Endothelial cell of umbilical vein (primary cell): ENCODE measurements around the gene RASL12. TPM values are rescaled to one million over a fixed set of nuclear protein-coding genes. Genes with fewer than 3 reads are reported as not detected.

Experiments used
- BruUV-seq: library from RNA; stranded (reverse); fragments of 400-500 nt; replicated peaks from 2 replicates; lab custom pipeline; 2021; lab: Mats Ljungman, UMichigan
- CTCF ChIA-PET: fragments of 300-600, 350-600 bp; sonication (Branson Sonifier 250); formaldehyde crosslinking; loops from one replicate; lab custom pipeline; 2021; ENCODE audit warnings: antibody characterized with exemption, inconsistent platforms; lab: Charles Lee
- POLR2A ChIA-PET: fragments of 300-600, 350-600 bp; sonication (Branson Sonifier 250); formaldehyde crosslinking; loops from one replicate; lab custom pipeline; 2021; ENCODE audit warnings: antibody characterized with exemption, inconsistent platforms; lab: Charles Lee
- DNase-seq: peaks from one replicate; pipeline ENCODE4 v3.0.0-alpha.2; 2011; ENCODE audit warnings: low read depth, low spot score
- FAIRE-seq: peaks from 2 replicates; lab custom pipeline; 2011; peaks lifted over from hg19 to GRCh38; lab: Jason Lieb, UNC
- H2AFZ ChIP-seq: 2 replicates; pipeline ENCODE4 v1.6.0; 2012; ENCODE audit warnings: low read depth, low read length, control low read depth, inconsistent platforms
- H3K27ac ChIP-seq: 2 replicates; pipeline ENCODE4 v1.5.1; 2011; ENCODE audit warnings: low read depth, mild to moderate bottlenecking, control low read depth, low read length, moderate library complexity; ENCODE audit not compliant: insufficient read depth
- H3K27me3 ChIP-seq, 2 experiments: 2 replicates each; pipeline versions ENCODE4 v1.6.0 to v1.6.1; 2011; ENCODE audit warnings: low read length in 2 of 2, mixed read lengths in 1 of 2; ENCODE audit not compliant: control insufficient read depth in 2 of 2, insufficient read depth in 2 of 2
- H3K36me3 ChIP-seq, 2 experiments: 2 replicates in 1 of 2; 3 replicates in 1 of 2; pipeline ENCODE4 v1.5.1; 2011; ENCODE audit warnings: low read length in 2 of 2, mild to moderate bottlenecking in 1 of 2, moderate library complexity in 1 of 2; ENCODE audit not compliant: control insufficient read depth in 2 of 2, insufficient read depth in 2 of 2; ENCODE audit errors: extremely low read depth in 1 of 2
- H3K4me1 ChIP-seq: 3 replicates; pipeline ENCODE4 v1.5.1; 2011; ENCODE audit warnings: mild to moderate bottlenecking, low read length; ENCODE audit not compliant: control insufficient read depth, insufficient read depth; ENCODE audit errors: extremely low read depth
- H3K4me2 ChIP-seq: 2 replicates; pipeline ENCODE4 v1.6.1; 2011; ENCODE audit warnings: low read length, control low read depth, mixed read lengths; ENCODE audit not compliant: insufficient read depth
- H3K4me3 ChIP-seq, 3 experiments: fragments of 200-600 bp in 1 of 3; sonication (generic), shearing (Covaris generic) in 1 of 3; replicated peaks in 1 of 3; 2 replicates each; pipeline ENCODE4 v1.5.1; 2011 to 2016; ENCODE audit warnings: control low read depth in 3 of 3, low read length in 3 of 3, mild to moderate bottlenecking in 2 of 3, inconsistent platforms in 1 of 3, low read depth in 1 of 3, moderate library complexity in 1 of 3; ENCODE audit not compliant: insufficient read depth in 1 of 3
- H3K79me2 ChIP-seq: 2 replicates; pipeline ENCODE4 v1.6.0; 2012; ENCODE audit warnings: low read length, inconsistent platforms; ENCODE audit not compliant: control insufficient read depth, insufficient read depth
- H3K9ac ChIP-seq: replicated peaks from 2 replicates; pipeline ENCODE3; 2011; ENCODE audit warnings: low read length, control low read depth; ENCODE audit not compliant: insufficient read depth; ENCODE audit errors: extremely low read depth
- H3K9me1 ChIP-seq: replicated peaks from 3 replicates; pipeline ENCODE4 v1.6.0; 2011; ENCODE audit warnings: mild to moderate bottlenecking, low read length; ENCODE audit not compliant: control insufficient read depth, insufficient read depth; ENCODE audit errors: extremely low read depth
- H3K9me3 ChIP-seq: replicated peaks from 2 replicates; pipeline ENCODE4 v1.5.1; 2012; ENCODE audit warnings: low read length, inconsistent platforms; ENCODE audit not compliant: control insufficient read depth, insufficient read depth
- H4K20me1 ChIP-seq: replicated peaks from 2 replicates; pipeline ENCODE3; 2011; ENCODE audit warnings: mild to moderate bottlenecking, low read length; ENCODE audit not compliant: control insufficient read depth, insufficient read depth; ENCODE audit errors: extremely low read depth
- CTCF ChIP-seq, 2 donors: IDR thresholded peaks; 1 replicate in 1 of 2; 2 replicates in 1 of 2; pipeline ENCODE4 v1.5.1; 2011; ENCODE audit warnings: low read length in 2 of 2, mild to moderate bottlenecking in 2 of 2, moderate library complexity in 2 of 2, control low read depth in 1 of 2, inconsistent platforms in 1 of 2, low read depth in 1 of 2; ENCODE audit not compliant: insufficient read depth in 1 of 2; ENCODE audit errors: extremely low read depth in 1 of 2
- EZH2 ChIP-seq: IDR thresholded peaks from 2 replicates; pipeline ENCODE4 v1.6.1; 2012; ENCODE audit warnings: borderline replicate concordance, low read depth, mild to moderate bottlenecking, moderate library complexity, low read length, inconsistent platforms; ENCODE audit not compliant: severe bottlenecking
- FOS ChIP-seq: IDR thresholded peaks from 2 replicates; pipeline ENCODE4 v1.6.1; 2011; ENCODE audit warnings: mild to moderate bottlenecking, low read length, moderate library complexity, borderline replicate concordance; ENCODE audit not compliant: insufficient read depth
- GATA2 ChIP-seq: IDR thresholded peaks from 2 replicates; pipeline ENCODE4 v1.7.0; 2011; ENCODE audit warnings: low read depth, mild to moderate bottlenecking, moderate library complexity, mixed read lengths, low read length; ENCODE audit not compliant: insufficient read length, insufficient read depth
- JUN ChIP-seq: IDR thresholded peaks from 2 replicates; pipeline ENCODE4 v1.6.1; 2011; ENCODE audit warnings: borderline replicate concordance, low read depth; ENCODE audit not compliant: insufficient read length, insufficient read depth
- MYC ChIP-seq: IDR thresholded peaks from one replicate; pipeline ENCODE4 v1.6.1; 2011; ENCODE audit warnings: mild to moderate bottlenecking, low read depth, low read length
- POLR2A ChIP-seq: IDR thresholded peaks from 2 replicates; pipeline ENCODE4 v1.6.1; 2012; ENCODE audit warnings: low read depth, mild to moderate bottlenecking, control low read depth, low read length
- POLR2AphosphoS5 ChIP-seq: IDR thresholded peaks from 2 replicates; pipeline ENCODE4 v1.6.1; 2012; ENCODE audit warnings: low read depth, mild to moderate bottlenecking, control low read depth, low read length, moderate library complexity; ENCODE audit not compliant: insufficient read depth
- dilution Hi-C: fragments of 300-500 bp; cut with MboI; formaldehyde crosslinking; loops from one replicate; pipeline ENCODE4 v1.15.0; 2019; ENCODE audit warnings: low sequenced_read_pairs; ENCODE audit not compliant: extremely low pct_ligation_motif_present
- intact Hi-C: fragments of 100-400 bp; cut with micrococcal nuclease; formaldehyde crosslinking; loops from one replicate; pipeline ENCODE4 v1.10.0; 2022
- polyA plus RNA-seq, 4 experiments: library from polyadenylated mRNA; depleted of rRNA in 3 of 4; stranded (reverse) in 3 of 4; unstranded in 1 of 4; fragments of >200 nt; gene quantifications; 2 replicates each; pipeline versions ENCODE4 v1.2.1 to v1.2.3, GENCODE V29; 2011 to 2012; ENCODE audit warnings: missing spikeins in 1 of 4
- total RNA-seq: library from RNA; stranded (reverse); gene quantifications from 2 replicates; pipeline ENCODE4 v1.2.3, GENCODE V29; 2021

RASL12 gene
- total and polyA plus RNA-seq, 2 donors (not counting 3 experiments of a cell fraction or from before 2014, with no cell fraction given), result not detected

GRCh38 chr15:65050270-65050669 lies 17.5 kb downstream of the RASL12 start:
- intact Hi-C loops, result no loop called here
- no TSS peak for BruUV-seq
- peaks cover 11% of the 10 kb centered on the region for H3K4me1 ChIP-seq
- no peaks in the 10 kb centered on the region for H4K20me1 ChIP-seq
- peak overlapping the region; percentile 61 for H3K4me2 ChIP-seq
- peak overlapping the region; percentile 40 for H2AFZ ChIP-seq
- H3K9me1 ChIP-seq, result no peaks in the 10 kb centered on the region
- no peak overlapping the region for H3K9ac ChIP-seq
- no peaks in the 10 kb centered on the region for H3K79me2 ChIP-seq
- DNase-seq (no peak), FAIRE-seq (no peak)
- H3K4me3 ChIP-seq, result no peak overlapping the region
- dilution Hi-C loops, result no loop called here
- ChIA-PET CTCF (interaction anchor here (0.9 to 7.2 kb wide), 6 partner anchors 8 to 53 kb away, joined by 3 to 89 read pairs (median 10); partner anchors contain the start of gene KBTBD13), POLR2A (no interaction called here)
- no peak overlapping the region for H3K27ac ChIP-seq
- TF ChIP-seq MYC, result no peak
- TF ChIP-seq FOS, result no peak
- TF ChIP-seq CTCF (IDR thresholded peaks at IDR 0.05; ENCODE audit: extremely low read depth in 1 of 2, insufficient read depth in 1 of 2, low read depth in 1 of 2, low read length in 2 of 2), result no peak
- no peak for TF ChIP-seq JUN
- TF ChIP-seq GATA2, result no peak
- no peak for TF ChIP-seq POLR2AphosphoS5
- TF ChIP-seq EZH2, result no peak
- TF ChIP-seq POLR2A, result no peak
- no peaks in the 10 kb centered on the region for H3K9me3 ChIP-seq
- H3K27me3 ChIP-seq, result no peaks in the 10 kb centered on the region
- H3K36me3 ChIP-seq, result no peaks in the 10 kb centered on the region
